Neural cell (in vitro differentiated cells): ENCODE results near the gene SHISAL1. TPM values are rescaled to one million over a fixed set of nuclear protein-coding genes. Genes with fewer than 3 reads are reported as not detected.

Experiments used
- H2AFZ ChIP-seq: fragments of 200-600, 300-800 bp; sonication (generic), shearing (Covaris generic); 2 replicates; pipeline ENCODE4 v1.6.0; 2014; ENCODE audit warnings: low read depth, mild to moderate bottlenecking, antibody characterized with exemption, low read length, moderate library complexity
- H3F3A ChIP-seq: fragments of 200-600 bp; shearing (Covaris generic); 2 replicates; pipeline ENCODE4 v1.6.1; 2016; ENCODE audit warnings: mild to moderate bottlenecking, moderate library complexity, mixed read lengths, antibody characterized with exemption, low read length; ENCODE audit not compliant: insufficient read depth, poor library complexity, severe bottlenecking
- H3K27ac ChIP-seq: fragments of 200-600, 300-800 bp; sonication (generic), shearing (Covaris generic); 2 replicates; pipeline ENCODE4 v1.5.1; 2014; ENCODE audit warnings: mild to moderate bottlenecking, low read length, moderate library complexity
- H3K27me3 ChIP-seq: fragments of 300-800, 200-600 bp; sonication (generic), shearing (Covaris generic); 2 replicates; pipeline ENCODE4 v1.6.0; 2014; ENCODE audit warnings: mild to moderate bottlenecking, low read depth, low read length, moderate library complexity; ENCODE audit not compliant: insufficient read depth
- H3K36me3 ChIP-seq: fragments of 300-800, 200-600 bp; sonication (generic), shearing (Covaris generic); 2 replicates; pipeline ENCODE4 v1.5.1; 2014; ENCODE audit warnings: mild to moderate bottlenecking, antibody characterized with exemption, low read length, moderate library complexity; ENCODE audit not compliant: insufficient read depth
- H3K4me2 ChIP-seq: fragments of 300-800, 200-600 bp; sonication (generic), shearing (Covaris generic); 2 replicates; pipeline ENCODE4 v1.6.0; 2014; ENCODE audit warnings: mild to moderate bottlenecking, low read length
- H3K4me3 ChIP-seq: fragments of 300-800, 200-600 bp; sonication (generic), shearing (Covaris generic); 2 replicates; pipeline ENCODE4 v1.5.1; 2014; ENCODE audit warnings: mild to moderate bottlenecking, low read length, moderate library complexity
- H3K79me2 ChIP-seq: fragments of 200-600 bp; shearing (Covaris generic); replicated peaks from 2 replicates; pipeline ENCODE4 v1.6.0; 2014; ENCODE audit warnings: mild to moderate bottlenecking, low read length, moderate library complexity; ENCODE audit not compliant: insufficient read depth
- H3K9ac ChIP-seq: fragments of 300-800, 200-600 bp; sonication (generic), shearing (Covaris generic); 2 replicates; pipeline ENCODE4 v1.6.1; 2016; ENCODE audit warnings: mild to moderate bottlenecking, low read length, mixed read lengths
- H3K9me2 ChIP-seq: fragments of 200-600 bp; shearing (Covaris generic); 2 replicates; pipeline ENCODE4 v1.6.1; 2016; ENCODE audit warnings: mild to moderate bottlenecking, low read length, mixed read lengths; ENCODE audit not compliant: insufficient read depth
- H3K9me3 ChIP-seq: fragments of 200-600, 300-800 bp; sonication (generic), shearing (Covaris generic); 2 replicates; pipeline ENCODE4 v1.6.1; 2016; ENCODE audit warnings: mild to moderate bottlenecking, mixed run types, low read length, moderate library complexity, mixed read lengths
- H4K20me1 ChIP-seq: fragments of 200-600 bp; shearing (Covaris generic); 2 replicates; pipeline ENCODE4 v1.6.1; 2016; ENCODE audit warnings: mild to moderate bottlenecking, mixed run types; ENCODE audit not compliant: insufficient read depth
- EP300 ChIP-seq: fragments of 450-650 bp; conservative IDR thresholded peaks from 2 replicates; pipeline ENCODE4 v1.6.1; 2014; ENCODE audit warnings: antibody characterized with exemption, mild to moderate bottlenecking, moderate library complexity; ENCODE audit not compliant: poor library complexity, severe bottlenecking
- EZH2 ChIP-seq: fragments of 200-600, 300-800 bp; shearing (Covaris generic), sonication (generic); IDR thresholded peaks from 2 replicates; pipeline ENCODE4 v1.6.1; 2014; ENCODE audit warnings: antibody characterized with exemption, low read length, borderline replicate concordance, mild to moderate bottlenecking; ENCODE audit not compliant: insufficient read depth, poor library complexity, severe bottlenecking
- MXI1 ChIP-seq: fragments of 450-650 bp; conservative IDR thresholded peaks from 2 replicates; pipeline ENCODE4 v1.6.1; 2014; ENCODE audit warnings: antibody characterized with exemption, mild to moderate bottlenecking; ENCODE audit not compliant: poor library complexity, severe bottlenecking
- POLR2AphosphoS5 ChIP-seq: IDR thresholded peaks from 2 replicates; pipeline ENCODE4 v1.6.1; 2012
- RAD21 ChIP-seq: fragments of 450-650 bp; conservative IDR thresholded peaks from 2 replicates; pipeline ENCODE4 v1.6.1; 2014; ENCODE audit warnings: antibody characterized with exemption, mild to moderate bottlenecking, moderate library complexity
- REST ChIP-seq: IDR thresholded peaks from 2 replicates; pipeline ENCODE4 v1.6.1; 2012; ENCODE audit warnings: borderline replicate concordance
- SMC3 ChIP-seq: fragments of 450-650 bp; conservative IDR thresholded peaks from 2 replicates; pipeline ENCODE4 v1.6.1; 2014; ENCODE audit warnings: antibody characterized with exemption, mild to moderate bottlenecking, moderate library complexity; ENCODE audit not compliant: poor library complexity
- TAF1 ChIP-seq: IDR thresholded peaks from 2 replicates; pipeline ENCODE4 v1.6.1; 2012; ENCODE audit warnings: low read depth
- polyA plus RNA-seq: library from polyadenylated mRNA; depleted of rRNA; stranded (reverse); fragments of >200 nt; gene quantifications from 2 replicates; pipeline ENCODE4 v1.2.3, GENCODE V29; 2014
- TF ChIP-seq, protein P1 (sequence below): fragments of 450-650 bp; IDR thresholded peaks from 2 replicates; pipeline ENCODE4 v1.5.1; 2014; ENCODE audit warnings: antibody characterized with exemption, mild to moderate bottlenecking, moderate library complexity; ENCODE audit not compliant: poor library complexity, severe bottlenecking

Gene SHISAL1
- polyA plus RNA-seq, 1 donor from 2014 or later = 15.4 TPM

GRCh38 chr22:44220727-44221680, 91.7 kb downstream of the SHISAL1 start:
- H3K79me2 ChIP-seq = no peaks in the 10 kb centered on the region
- H3F3A ChIP-seq = no peaks in the 10 kb centered on the region
- no peak overlapping the region for H3K4me2 ChIP-seq
- TF ChIP-seq REST = no peak
- TF ChIP-seq MXI1 = no peak
- no peak for TF ChIP-seq SMC3
- TF ChIP-seq EZH2 = no peak
- TF ChIP-seq, protein P1, sequence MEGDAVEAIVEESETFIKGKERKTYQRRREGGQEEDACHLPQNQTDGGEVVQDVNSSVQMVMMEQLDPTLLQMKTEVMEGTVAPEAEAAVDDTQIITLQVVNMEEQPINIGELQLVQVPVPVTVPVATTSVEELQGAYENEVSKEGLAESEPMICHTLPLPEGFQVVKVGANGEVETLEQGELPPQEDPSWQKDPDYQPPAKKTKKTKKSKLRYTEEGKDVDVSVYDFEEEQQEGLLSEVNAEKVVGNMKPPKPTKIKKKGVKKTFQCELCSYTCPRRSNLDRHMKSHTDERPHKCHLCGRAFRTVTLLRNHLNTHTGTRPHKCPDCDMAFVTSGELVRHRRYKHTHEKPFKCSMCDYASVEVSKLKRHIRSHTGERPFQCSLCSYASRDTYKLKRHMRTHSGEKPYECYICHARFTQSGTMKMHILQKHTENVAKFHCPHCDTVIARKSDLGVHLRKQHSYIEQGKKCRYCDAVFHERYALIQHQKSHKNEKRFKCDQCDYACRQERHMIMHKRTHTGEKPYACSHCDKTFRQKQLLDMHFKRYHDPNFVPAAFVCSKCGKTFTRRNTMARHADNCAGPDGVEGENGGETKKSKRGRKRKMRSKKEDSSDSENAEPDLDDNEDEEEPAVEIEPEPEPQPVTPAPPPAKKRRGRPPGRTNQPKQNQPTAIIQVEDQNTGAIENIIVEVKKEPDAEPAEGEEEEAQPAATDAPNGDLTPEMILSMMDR = no peak
- no peak for TF ChIP-seq POLR2AphosphoS5
- no peak for TF ChIP-seq RAD21
- TF ChIP-seq EP300 = no peak
- no peak for TF ChIP-seq TAF1
- H3K9ac ChIP-seq = no peak overlapping the region
- no peak overlapping the region for H3K4me3 ChIP-seq
- no peaks in the 10 kb centered on the region for H3K9me3 ChIP-seq
- no peaks in the 10 kb centered on the region for H3K36me3 ChIP-seq
- no peaks in the 10 kb centered on the region for H4K20me1 ChIP-seq
- no peaks in the 10 kb centered on the region for H3K9me2 ChIP-seq
- H2AFZ ChIP-seq = no peak overlapping the region
- H3K27me3 ChIP-seq = no peaks in the 10 kb centered on the region
- no peak overlapping the region for H3K27ac ChIP-seq

GRCh38 chr22:44219101-44219870, 93.5 kb downstream of the SHISAL1 start:
- Histone ChIP-seq H3K9me3 (no peaks in the 10 kb centered on the region), H3F3A (no peaks in the 10 kb centered on the region), H3K4me2 (no peak overlapping the region), H3K79me2 (no peaks in the 10 kb centered on the region), H4K20me1 (no peaks in the 10 kb centered on the region), H3K9ac (no peak overlapping the region), H2AFZ (no peak overlapping the region), H3K27me3 (no peaks in the 10 kb centered on the region), H3K4me3 (no peak overlapping the region), H3K9me2 (no peaks in the 10 kb centered on the region), H3K36me3 (no peaks in the 10 kb centered on the region), H3K27ac (no peak overlapping the region)
- TF ChIP-seq MXI1 (no peak), REST (no peak), TAF1 (no peak), RAD21 (no peak)
